PC-9 (cell line): ENCODE results near the gene RAP1GAP2. TPM values are rescaled to one million over a fixed set of nuclear protein-coding genes. Genes with fewer than 3 reads are reported as not detected.

Source experiments
- BruUV-seq: library from RNA; stranded (reverse); fragments of 400-500 nt; replicated peaks from 2 replicates; lab custom pipeline; 2021; lab: Mats Ljungman, UMichigan
- CTCF ChIA-PET: fragments of 300-600 bp; sonication (Branson Sonifier 250); formaldehyde crosslinking; loops from one replicate; lab custom pipeline; 2022; ENCODE audit warnings: antibody characterized with exemption; lab: Charles Lee
- POLR2A ChIA-PET: fragments of 300-600 bp; sonication (Branson Sonifier 250); formaldehyde crosslinking; loops from one replicate; lab custom pipeline; 2022; ENCODE audit warnings: antibody characterized with exemption; ENCODE audit not compliant: unreplicated experiment; lab: Charles Lee
- DNase-seq, 2 experiments: peaks; one replicate each; pipeline versions ENCODE4 v3.0.0 to v3.0.0-alpha.2; 2015 to 2022; ENCODE audit warnings: mixed read lengths in 1 of 2
- H2AFZ ChIP-seq: fragments of 200-600 bp; sonication (generic); 2 replicates; pipeline ENCODE4 v1.8.1; 2017; ENCODE audit warnings: antibody characterized with exemption
- H3F3A ChIP-seq: fragments of 200-600 bp; sonication (generic); 2 replicates; pipeline ENCODE4 v1.8.1; 2017; ENCODE audit warnings: antibody characterized with exemption, mild to moderate bottlenecking, low read depth; ENCODE audit not compliant: insufficient read depth
- H3K27ac ChIP-seq: fragments of 200-600 bp; sonication (generic); 2 replicates; pipeline ENCODE4 v1.6.1; 2016; ENCODE audit warnings: mixed run types
- H3K27me3 ChIP-seq: fragments of 200-600 bp; sonication (generic); 2 replicates; pipeline ENCODE4 v1.6.1; 2016; ENCODE audit warnings: low read depth, mixed run types; ENCODE audit not compliant: insufficient read depth
- H3K36me3 ChIP-seq: fragments of 200-600 bp; sonication (generic); 2 replicates; pipeline ENCODE4 v1.6.1; 2016; ENCODE audit warnings: low read depth, mixed run types
- H3K4me1 ChIP-seq: fragments of 200-600 bp; sonication (generic); replicated peaks from 2 replicates; pipeline ENCODE4 v1.6.1; 2016; ENCODE audit warnings: mixed run types; ENCODE audit not compliant: insufficient read depth
- H3K4me2 ChIP-seq: fragments of 200-600 bp; sonication (generic); 2 replicates; pipeline ENCODE4 v1.6.1; 2017; ENCODE audit warnings: mixed run types
- H3K4me3 ChIP-seq: fragments of 200-600 bp; sonication (generic); 2 replicates; pipeline ENCODE4 v1.6.1; 2016; ENCODE audit warnings: mixed run types
- H3K79me2 ChIP-seq: fragments of 200-600 bp; sonication (generic); 2 replicates; pipeline ENCODE4 v1.6.1; 2017; ENCODE audit warnings: low read depth, mixed run types
- H3K9me2 ChIP-seq: fragments of 200-600 bp; sonication (generic); 2 replicates; pipeline ENCODE4 v1.8.1; 2017; ENCODE audit warnings: mild to moderate bottlenecking; ENCODE audit not compliant: insufficient read depth
- H3K9me3 ChIP-seq: fragments of 200-600 bp; sonication (generic); 2 replicates; pipeline ENCODE4 v1.8.1; 2016; ENCODE audit warnings: low read depth; ENCODE audit not compliant: insufficient read depth
- H4K20me1 ChIP-seq: fragments of 200-600 bp; sonication (generic); 2 replicates; pipeline ENCODE4 v1.8.1; 2017; ENCODE audit not compliant: insufficient read depth
- EZH2 ChIP-seq: fragments of 200-600 bp; sonication (generic); IDR thresholded peaks from 2 replicates; pipeline ENCODE4 v1.8.0; 2017; ENCODE audit warnings: antibody characterized with exemption, low read depth
- intact Hi-C: fragments of 100-400 bp; cut with micrococcal nuclease; formaldehyde crosslinking; loops from one replicate; pipeline ENCODE4 v1.10.0; 2022; ENCODE audit not compliant: unreplicated experiment
- total RNA-seq: library from RNA; stranded (reverse); gene quantifications from 2 replicates; pipeline ENCODE4 v1.2.3, GENCODE V29; 2021
- TF ChIP-seq, protein P1 (sequence below): fragments of 200-600 bp; sonication (generic); conservative IDR thresholded peaks from 2 replicates; pipeline ENCODE4 v1.6.1; 2017; ENCODE audit warnings: mixed run types, antibody characterized with exemption, mild to moderate bottlenecking, moderate library complexity

RAP1GAP2 gene
- total RNA-seq, 1 experiment from 2014 or later, result 10.1 TPM

DNA sequence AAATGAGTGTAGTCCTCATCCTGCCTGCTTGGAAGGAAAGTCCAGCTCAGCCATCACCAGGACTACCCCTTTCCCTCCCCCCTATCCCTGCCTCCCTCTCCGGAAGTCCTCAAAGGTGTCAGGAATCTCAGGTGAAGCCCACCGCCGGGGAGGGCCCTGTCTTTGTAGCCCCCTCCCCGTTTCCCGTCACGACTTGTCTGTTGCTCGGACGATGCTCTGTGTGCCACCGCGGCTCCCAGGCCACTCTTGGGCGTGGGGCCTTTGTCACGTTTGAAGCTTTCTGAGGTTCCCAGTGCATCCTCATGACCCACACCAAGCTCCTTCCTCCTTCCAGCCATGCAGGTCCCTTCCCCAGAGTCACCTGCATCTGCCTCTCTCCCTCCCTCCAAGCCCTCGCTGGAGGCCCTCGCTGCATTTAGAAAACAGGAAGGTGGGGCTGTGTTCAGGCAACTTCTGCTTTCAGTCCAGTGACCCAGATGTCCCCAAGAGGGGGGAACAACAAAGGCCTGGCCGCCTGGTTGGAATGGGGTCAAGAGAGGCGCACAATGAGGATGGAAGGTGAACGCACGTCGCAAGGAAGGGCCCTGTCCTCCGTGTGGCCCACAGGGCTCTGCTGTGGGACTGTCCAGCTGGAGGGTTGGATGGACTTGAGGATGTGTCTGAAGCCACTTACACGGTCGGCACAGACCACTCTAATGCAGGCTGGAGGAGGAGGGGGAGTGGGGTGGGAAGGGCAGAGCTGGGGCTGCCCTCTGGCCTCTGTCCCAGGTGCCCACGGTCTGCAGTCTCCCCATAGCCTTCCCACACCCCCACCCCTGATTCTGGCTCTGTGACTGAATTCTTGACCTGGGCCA lies 207.3 kb downstream of the RAP1GAP2 start:
- no TSS peak for BruUV-seq
- no peaks in the 10 kb centered on the region for H3K9me3 ChIP-seq
- no peaks in the 10 kb centered on the region; the same call in 1 of the 2 replicates for H4K20me1 ChIP-seq
- H3K79me2 ChIP-seq, result no peaks in the 10 kb centered on the region
- no peaks in the 10 kb centered on the region; the same call in 1 of the 2 replicates for H3K36me3 ChIP-seq
- H3K4me3 ChIP-seq, result no peak overlapping the region
- intact Hi-C loops, result loop anchor here (1.0 to 2.0 kb wide), 6 partner anchors 38 to 155 kb away; no protein-coding TSS in a partner anchor
- H3K4me2 ChIP-seq, result peak overlapping the region; percentile 62
- H3K27me3 ChIP-seq, result no peaks in the 10 kb centered on the region
- no peak overlapping the region for H2AFZ ChIP-seq
- ChIA-PET CTCF (interaction anchor here (0.6 to 2.5 kb wide), 2 partner anchors 73 to 841 kb away, joined by 8 to 12 read pairs; no protein-coding TSS in a partner anchor), POLR2A (interaction anchor here (0.5 to 0.8 kb wide), 3 partner anchors 48 to 1106 kb away, joined by 3 to 4 read pairs (median 3); no protein-coding TSS in a partner anchor)
- H3K27ac ChIP-seq, result peak overlapping the region; percentile 40; the same call in 1 of the 2 replicates
- H3K9me2 ChIP-seq, result no peaks in the 10 kb centered on the region
- H3F3A ChIP-seq, result peaks cover 21% of the 10 kb centered on the region; the same call in 1 of the 2 replicates
- DNase-seq, result no peak
- TF ChIP-seq, protein P1, sequence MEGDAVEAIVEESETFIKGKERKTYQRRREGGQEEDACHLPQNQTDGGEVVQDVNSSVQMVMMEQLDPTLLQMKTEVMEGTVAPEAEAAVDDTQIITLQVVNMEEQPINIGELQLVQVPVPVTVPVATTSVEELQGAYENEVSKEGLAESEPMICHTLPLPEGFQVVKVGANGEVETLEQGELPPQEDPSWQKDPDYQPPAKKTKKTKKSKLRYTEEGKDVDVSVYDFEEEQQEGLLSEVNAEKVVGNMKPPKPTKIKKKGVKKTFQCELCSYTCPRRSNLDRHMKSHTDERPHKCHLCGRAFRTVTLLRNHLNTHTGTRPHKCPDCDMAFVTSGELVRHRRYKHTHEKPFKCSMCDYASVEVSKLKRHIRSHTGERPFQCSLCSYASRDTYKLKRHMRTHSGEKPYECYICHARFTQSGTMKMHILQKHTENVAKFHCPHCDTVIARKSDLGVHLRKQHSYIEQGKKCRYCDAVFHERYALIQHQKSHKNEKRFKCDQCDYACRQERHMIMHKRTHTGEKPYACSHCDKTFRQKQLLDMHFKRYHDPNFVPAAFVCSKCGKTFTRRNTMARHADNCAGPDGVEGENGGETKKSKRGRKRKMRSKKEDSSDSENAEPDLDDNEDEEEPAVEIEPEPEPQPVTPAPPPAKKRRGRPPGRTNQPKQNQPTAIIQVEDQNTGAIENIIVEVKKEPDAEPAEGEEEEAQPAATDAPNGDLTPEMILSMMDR, result no peak
- no peak for TF ChIP-seq EZH2
- peaks cover 22% of the 10 kb centered on the region for H3K4me1 ChIP-seq

DNA sequence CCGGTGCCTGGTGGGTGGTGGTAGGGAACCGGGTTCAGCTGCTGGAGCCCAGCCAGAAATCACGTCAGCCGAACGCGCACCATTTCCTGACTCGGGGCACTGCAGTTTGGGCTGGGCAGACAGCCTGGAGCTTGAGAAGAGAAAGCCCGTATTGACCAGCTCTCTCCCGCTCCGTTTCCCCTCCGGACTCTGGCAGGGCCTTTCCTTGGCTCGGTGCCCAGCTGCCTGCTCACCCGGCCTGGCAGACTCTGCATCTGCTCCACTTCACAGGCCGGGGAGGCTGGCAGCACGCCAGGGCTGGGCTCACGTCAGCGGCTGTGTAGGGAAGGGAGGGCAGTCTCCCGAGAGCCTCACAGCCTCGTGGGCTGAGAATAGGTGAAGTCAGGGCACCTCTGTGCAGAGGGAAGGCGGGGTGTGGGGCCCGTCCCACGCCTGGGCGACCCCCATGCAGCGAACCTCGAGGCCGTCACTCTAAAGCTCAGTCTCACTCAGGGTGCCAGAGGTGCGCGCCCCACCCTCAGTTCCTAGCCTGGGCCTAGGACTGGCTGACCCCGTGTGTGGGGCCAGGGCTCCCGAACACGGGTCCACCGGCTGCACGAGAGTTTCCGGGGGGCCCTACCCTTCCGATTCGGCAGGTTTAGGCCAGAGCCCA lies 208.0 kb downstream of the RAP1GAP2 start:
- H2AFZ ChIP-seq, result peak overlapping the region; percentile 41; the same call in 1 of the 2 replicates
- peak overlapping the region; percentile 65 for H3K27ac ChIP-seq
- POLR2A ChIA-PET, result interaction anchor here (0.5 to 0.8 kb wide), 4 partner anchors 49 to 1106 kb away, joined by 3 to 4 read pairs (median 4); no protein-coding TSS in a partner anchor
- DNase-seq, result peak; percentile 89 to 99
- CTCF ChIA-PET, result interaction anchor here (2.5 kb wide), 1 partner anchor 74 kb away, joined by 8 read pairs; no protein-coding TSS in a partner anchor
- no peaks in the 10 kb centered on the region for H3K27me3 ChIP-seq
- intact Hi-C loops, result loop anchor here (1.0 to 2.0 kb wide), 6 partner anchors 39 to 155 kb away; no protein-coding TSS in a partner anchor
- H3F3A ChIP-seq, result peaks cover 21% of the 10 kb centered on the region; the same call in 1 of the 2 replicates
- no peaks in the 10 kb centered on the region for H3K79me2 ChIP-seq
- no peaks in the 10 kb centered on the region for H3K9me3 ChIP-seq
- peaks cover 22% of the 10 kb centered on the region for H3K4me1 ChIP-seq
- peak overlapping the region; percentile 6; the same call in 1 of the 2 replicates for H3K4me3 ChIP-seq
- BruUV-seq, result TSS peak; percentile 100
- H3K4me2 ChIP-seq, result peak overlapping the region; percentile 62
- no peaks in the 10 kb centered on the region; the same call in 1 of the 2 replicates for H3K36me3 ChIP-seq
- no peaks in the 10 kb centered on the region; the same call in 1 of the 2 replicates for H4K20me1 ChIP-seq
- no peak for TF ChIP-seq EZH2
- TF ChIP-seq, protein P1, result no peak
- H3K9me2 ChIP-seq, result no peaks in the 10 kb centered on the region
